ENCODE measurements around the gene HDGF.

The HDGF gene

DNA sequence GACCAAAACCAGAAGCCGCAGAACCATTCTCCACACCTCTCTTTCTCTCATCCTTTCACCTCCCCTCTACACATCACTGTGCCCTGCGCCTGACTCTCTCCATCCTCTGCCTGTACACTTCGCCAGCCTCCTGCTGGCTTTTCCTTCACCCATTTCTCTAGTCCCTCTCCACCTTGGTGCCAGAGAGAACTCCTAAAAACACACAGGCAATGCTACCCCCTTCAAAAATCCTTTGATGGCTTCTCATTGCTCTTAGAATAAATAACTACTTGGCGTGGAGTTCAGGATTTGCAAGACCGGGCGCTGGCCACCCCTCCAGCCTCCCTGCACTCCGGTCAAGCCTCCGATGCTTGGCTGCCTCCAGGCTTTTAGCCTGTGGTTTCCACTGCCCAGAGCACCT lies 54.7 kb downstream of the HDGF start:
- no peaks in the 10 kb centered on the region for H3K36me3 ChIP-seq
- H3K27ac ChIP-seq: no peak overlapping the region
- TF ChIP-seq, protein P1, sequence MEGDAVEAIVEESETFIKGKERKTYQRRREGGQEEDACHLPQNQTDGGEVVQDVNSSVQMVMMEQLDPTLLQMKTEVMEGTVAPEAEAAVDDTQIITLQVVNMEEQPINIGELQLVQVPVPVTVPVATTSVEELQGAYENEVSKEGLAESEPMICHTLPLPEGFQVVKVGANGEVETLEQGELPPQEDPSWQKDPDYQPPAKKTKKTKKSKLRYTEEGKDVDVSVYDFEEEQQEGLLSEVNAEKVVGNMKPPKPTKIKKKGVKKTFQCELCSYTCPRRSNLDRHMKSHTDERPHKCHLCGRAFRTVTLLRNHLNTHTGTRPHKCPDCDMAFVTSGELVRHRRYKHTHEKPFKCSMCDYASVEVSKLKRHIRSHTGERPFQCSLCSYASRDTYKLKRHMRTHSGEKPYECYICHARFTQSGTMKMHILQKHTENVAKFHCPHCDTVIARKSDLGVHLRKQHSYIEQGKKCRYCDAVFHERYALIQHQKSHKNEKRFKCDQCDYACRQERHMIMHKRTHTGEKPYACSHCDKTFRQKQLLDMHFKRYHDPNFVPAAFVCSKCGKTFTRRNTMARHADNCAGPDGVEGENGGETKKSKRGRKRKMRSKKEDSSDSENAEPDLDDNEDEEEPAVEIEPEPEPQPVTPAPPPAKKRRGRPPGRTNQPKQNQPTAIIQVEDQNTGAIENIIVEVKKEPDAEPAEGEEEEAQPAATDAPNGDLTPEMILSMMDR (IDR thresholded peaks at IDR 0.05): no peak
- peaks cover 82% of the 10 kb centered on the region for H3K27me3 ChIP-seq
- no peaks in the 10 kb centered on the region for H3K9me3 ChIP-seq
- no peak overlapping the region for H3K4me3 ChIP-seq (ENCODE audit: low read depth in 1 of 2, low read length in 1 of 2)
- H3K4me1 ChIP-seq (ENCODE audit: control insufficient read depth in 1 of 2, insufficient read depth in 1 of 2, low read depth in 1 of 2, low read length in 1 of 2): no peaks in the 10 kb centered on the region

DNA sequence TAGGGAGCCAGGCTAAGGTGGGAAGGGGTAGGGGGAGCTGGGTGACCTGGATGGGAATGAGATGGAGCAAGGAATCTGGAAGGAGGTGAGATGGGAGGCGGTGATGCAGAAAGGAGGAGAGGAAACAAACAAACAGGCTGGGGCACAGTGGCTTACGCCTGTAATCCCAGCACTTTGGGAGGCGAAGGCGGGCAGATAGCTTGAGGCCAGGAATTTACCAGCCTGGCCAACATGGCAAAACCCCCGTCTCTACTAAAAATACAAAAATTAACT lies 56.8 kb downstream of the HDGF start:
- no peaks in the 10 kb centered on the region for H3K36me3 ChIP-seq
- TF ChIP-seq, protein P1 (IDR thresholded peaks at IDR 0.05): no peak
- H3K4me3 ChIP-seq (ENCODE audit: low read depth in 1 of 2, low read length in 1 of 2): no peak overlapping the region
- peaks cover 84% of the 10 kb centered on the region for H3K27me3 ChIP-seq
- no peaks in the 10 kb centered on the region for H3K4me1 ChIP-seq (ENCODE audit: control insufficient read depth in 1 of 2, insufficient read depth in 1 of 2, low read depth in 1 of 2, low read length in 1 of 2)
- H3K9me3 ChIP-seq: no peaks in the 10 kb centered on the region
- H3K27ac ChIP-seq: no peak overlapping the region

DNA sequence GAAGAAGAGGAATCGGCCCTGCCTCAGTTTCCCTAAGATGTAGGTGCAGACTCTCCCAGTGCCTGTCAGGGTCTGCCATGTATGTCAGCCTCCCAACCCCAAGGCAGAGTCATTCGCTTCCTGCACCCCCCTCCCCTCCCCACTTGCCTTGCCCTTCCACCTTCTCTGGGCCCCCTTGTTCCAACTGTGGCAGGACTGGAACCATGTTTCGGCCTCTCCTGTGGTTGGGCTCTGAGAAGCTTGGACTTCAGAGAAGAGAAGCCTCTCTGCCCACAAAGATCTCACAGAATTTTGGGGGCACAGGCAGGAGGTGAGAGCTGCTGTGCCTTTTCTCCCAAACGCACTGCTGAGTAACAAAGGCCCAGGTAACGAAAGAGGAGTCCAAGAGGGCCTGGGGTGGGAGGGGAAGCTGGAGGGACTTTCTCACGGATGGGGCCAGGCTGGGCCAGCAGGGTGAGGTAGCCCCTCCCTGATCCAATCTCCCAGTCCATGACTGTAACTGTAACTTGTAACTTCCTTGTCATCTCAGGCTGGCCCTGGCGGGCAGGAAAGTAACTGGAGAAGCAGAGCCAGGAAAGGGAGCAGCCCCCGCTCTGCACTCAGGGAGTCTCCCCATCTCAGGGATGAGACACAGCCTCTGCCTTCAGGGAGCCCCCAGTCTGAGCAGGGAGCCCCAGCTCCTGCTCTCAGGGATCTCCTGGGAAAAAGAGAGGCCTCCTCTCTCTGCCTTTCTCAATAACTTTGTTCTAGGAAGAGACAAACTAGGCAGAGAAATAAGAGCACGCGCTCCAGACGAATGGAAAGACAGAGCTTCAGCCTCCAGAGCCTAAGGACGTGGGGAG lies 57.4 kb downstream of the HDGF start:
- no peak overlapping the region for H3K27ac ChIP-seq
- TF ChIP-seq, protein P1 (IDR thresholded peaks at IDR 0.05): no peak

DNA sequence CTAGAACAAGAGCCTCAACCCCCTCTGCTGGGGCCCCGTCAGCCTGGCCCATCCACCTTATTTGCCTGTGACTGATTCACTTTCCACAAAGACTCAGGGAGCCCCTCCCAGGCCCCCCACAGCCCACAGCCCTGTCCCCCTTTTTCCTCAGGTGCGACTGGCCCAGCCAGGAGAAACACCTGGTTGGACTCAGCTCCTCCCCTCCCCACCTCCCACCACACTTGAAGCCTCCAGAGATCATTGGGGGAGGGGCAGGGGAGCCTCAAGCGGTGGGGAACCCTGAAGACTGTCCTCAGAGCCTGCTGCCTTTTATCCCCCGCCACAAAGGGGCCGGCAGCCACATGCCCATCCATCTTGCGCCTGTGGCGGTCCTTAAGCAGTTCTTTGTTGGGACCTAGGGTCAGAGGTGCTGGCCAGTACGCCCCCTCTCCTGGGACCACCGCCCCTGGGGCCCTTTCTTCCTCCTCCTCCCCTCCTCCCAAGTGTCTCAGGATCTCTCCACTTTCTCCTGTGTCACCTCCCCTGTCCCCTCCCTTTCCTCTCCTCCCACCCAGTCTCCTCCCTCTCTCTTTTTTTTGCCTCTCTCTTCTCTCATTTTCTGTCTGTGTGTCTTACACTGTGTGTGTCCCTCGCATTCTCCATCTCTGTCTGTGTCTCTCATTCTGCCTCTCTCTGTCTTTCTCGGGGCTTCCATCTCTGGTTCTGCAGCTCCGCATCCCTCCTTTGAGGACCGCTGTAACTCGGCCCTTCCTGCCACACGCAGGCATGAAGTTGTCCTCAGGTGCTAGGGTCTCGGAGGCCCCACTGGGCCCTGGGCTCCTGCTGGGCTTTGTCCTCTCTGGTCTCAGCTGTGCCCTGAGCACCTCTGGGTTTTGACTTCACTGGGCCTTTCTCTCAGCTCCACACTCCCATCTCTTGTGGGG lies 58.3 kb downstream of the HDGF start:
- Histone ChIP-seq H3K4me1 (ENCODE audit: control insufficient read depth in 1 of 2, insufficient read depth in 1 of 2, low read depth in 1 of 2, low read length in 1 of 2) (no peaks in the 10 kb centered on the region), H3K9me3 (no peaks in the 10 kb centered on the region), H3K27me3 (peaks cover 89% of the 10 kb centered on the region), H3K4me3 (ENCODE audit: low read depth in 1 of 2, low read length in 1 of 2) (no peak overlapping the region), H3K27ac (no peak overlapping the region), H3K36me3 (no peaks in the 10 kb centered on the region)
- TF ChIP-seq, protein P1 (IDR thresholded peaks at IDR 0.05): no peak

More for the DNA sequence above, 57.4 kb downstream of the HDGF start:
- no peaks in the 10 kb centered on the region for H3K4me1 ChIP-seq (ENCODE audit: control insufficient read depth in 1 of 2, insufficient read depth in 1 of 2, low read depth in 1 of 2, low read length in 1 of 2)
- no peaks in the 10 kb centered on the region for H3K9me3 ChIP-seq
- peaks cover 85% of the 10 kb centered on the region for H3K27me3 ChIP-seq
- H3K4me3 ChIP-seq (ENCODE audit: low read depth in 1 of 2, low read length in 1 of 2): no peak overlapping the region
- no peaks in the 10 kb centered on the region for H3K36me3 ChIP-seq

DNA sequence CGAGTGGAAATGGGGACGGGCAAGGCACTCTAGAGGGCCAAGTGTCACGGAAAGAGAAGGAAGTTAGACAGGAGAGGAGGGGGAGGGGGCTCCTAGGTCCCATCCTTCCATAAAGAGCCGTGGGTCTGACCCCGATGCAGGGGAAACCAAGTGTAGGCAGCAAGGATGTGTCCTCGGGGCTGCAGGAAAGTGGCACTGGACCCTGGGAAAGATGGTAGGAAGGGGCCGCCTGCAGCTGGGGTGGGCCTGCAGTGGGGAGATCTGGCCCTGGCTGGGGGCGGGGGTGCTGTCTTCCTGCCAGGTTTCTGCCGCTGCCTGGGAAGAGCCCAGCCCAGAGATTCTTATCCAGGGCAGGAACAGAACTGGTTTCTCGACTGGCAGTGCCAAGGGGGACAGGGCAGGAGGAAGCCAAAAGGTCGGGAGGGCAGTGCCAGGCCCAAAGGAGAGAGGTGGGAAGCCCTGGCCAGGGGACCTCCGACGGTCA lies 59.0 kb downstream of the HDGF start:
- H3K9me3 ChIP-seq: no peaks in the 10 kb centered on the region
- H3K36me3 ChIP-seq: no peaks in the 10 kb centered on the region
- H3K27ac ChIP-seq: no peak overlapping the region
- TF ChIP-seq, protein P1 (IDR thresholded peaks at IDR 0.05): no peak
- H3K27me3 ChIP-seq: peaks cover 89% of the 10 kb centered on the region
- no peak overlapping the region for H3K4me3 ChIP-seq (ENCODE audit: low read depth in 1 of 2, low read length in 1 of 2)
- H3K4me1 ChIP-seq (ENCODE audit: control insufficient read depth in 1 of 2, insufficient read depth in 1 of 2, low read depth in 1 of 2, low read length in 1 of 2): no peaks in the 10 kb centered on the region

All from neutrophil (primary cell).